GM10248 (cell line): Measurements from ENCODE around the gene TSPAN6.

Experiments
- CTCF ChIA-PET: fragments of 300-600 bp; sonication (Branson Sonifier 250); formaldehyde crosslinking; extraction: SDS; loops from one replicate; lab custom pipeline; 2021; ENCODE audit warnings: antibody characterized with exemption; lab: Yijun Ruan, JAX
- POLR2A ChIA-PET: fragments of 350-650 bp; sonication (Branson Sonifier 250); formaldehyde crosslinking; extraction: SDS; loops from one replicate; lab custom pipeline; 2020; ENCODE audit warnings: antibody characterized with exemption; lab: Yijun Ruan, JAX
- DNase-seq: peaks from one replicate; pipeline ENCODE4 v3.0.0; 2012; ENCODE audit errors: extremely low spot score
- CTCF ChIP-seq: IDR thresholded peaks from 2 replicates; pipeline ENCODE4 v1.5.1; 2012; ENCODE audit warnings: mild to moderate bottlenecking, low read depth; ENCODE audit errors: extremely low read depth, missing control alignments, control extremely low read depth

TSPAN6 gene

GRCh38 chrX:100636321-100636991 is at the start of gene TSPAN6:
TSS of gene TSPAN6 (minus strand) at chrX:100636806. CDS start at chrX:100636694, 112 bp downstream.
- POLR2A ChIA-PET = no interaction called here

DNA sequence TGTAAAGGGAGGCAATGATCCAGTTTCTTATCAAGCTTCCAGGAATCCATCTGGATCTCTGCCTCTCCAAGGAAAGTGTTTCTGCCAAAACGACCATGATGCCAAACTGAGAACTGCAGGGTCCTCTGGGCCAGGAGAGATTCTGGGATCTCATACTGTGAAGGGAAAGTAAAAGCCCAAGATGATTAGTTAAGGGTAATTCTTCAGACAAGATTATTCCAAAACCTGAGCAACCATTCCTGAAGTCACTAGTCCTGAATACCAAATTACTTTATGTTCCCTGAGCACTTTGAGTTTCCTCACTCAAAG is 49.3 kb upstream of the TSPAN6 start:
- no peak for DNase-seq
- TF ChIP-seq CTCF = no peak
- ChIA-PET CTCF (interaction anchor here (0.9 to 7.0 kb wide), 7 partner anchors 11 to 85 kb away, joined by 3 to 104 read pairs (median 4); no protein-coding TSS in a partner anchor), POLR2A (no interaction called here)

More at GRCh38 chrX:100636321-100636991, at the start of gene TSPAN6:
- CTCF ChIA-PET = interaction anchor here (0.8 to 2.2 kb wide), 5 partner anchors 11 to 132 kb away, joined by 3 to 6 read pairs (median 5); no protein-coding TSS in a partner anchor
- TF ChIP-seq CTCF = peak; percentile 25
- peak; percentile 64 for DNase-seq

- ChIA-PET CTCF (interaction anchor here (0.8 to 7.0 kb wide), 10 partner anchors 11 to 96 kb away, joined by 3 to 104 read pairs (median 4); no protein-coding TSS in a partner anchor), POLR2A (no interaction called here)
- peak; percentile 50 for TF ChIP-seq CTCF
- DNase-seq = peak; percentile 58
Measured at GRCh38 chrX:100685284-100685996, 48.8 kb upstream of the TSPAN6 start.

- DNase-seq = no peak
- ChIA-PET CTCF (interaction anchor here (7.0 kb wide), 1 partner anchor 84 kb away, joined by 104 read pairs; no protein-coding TSS in a partner anchor), POLR2A (no interaction called here)
- no peak for TF ChIP-seq CTCF
Measured at GRCh38 chrX:100682939-100683338, 46.3 kb upstream of the TSPAN6 start.

- ChIA-PET POLR2A (no interaction called here), CTCF (interaction anchor here (1.5 to 5.5 kb wide), 2 partner anchors 10 to 87 kb away, joined by 3 to 25 read pairs; no protein-coding TSS in a partner anchor)
- DNase-seq = no peak
- TF ChIP-seq CTCF = no peak
Measured at GRCh38 chrX:100681599-100681998, 45.0 kb upstream of the TSPAN6 start.

GRCh38 chrX:100680756-100681155 is 44.1 kb upstream of the TSPAN6 start:
- ChIA-PET CTCF (interaction anchor here (1.5 to 5.5 kb wide), 2 partner anchors 10 to 88 kb away, joined by 3 to 25 read pairs; no protein-coding TSS in a partner anchor), POLR2A (no interaction called here)
- DNase-seq = no peak
- no peak for TF ChIP-seq CTCF
